Activated CD8-positive, alpha-beta T cell treated with anti-CD3 and anti-CD28 coated beads for 36 hours (primary cell): Measurements from ENCODE around the gene MEIKIN. TPM values are rescaled to one million over a fixed set of nuclear protein-coding genes. Genes with fewer than 3 reads are reported as not detected.

Experiments used
- ATAC-seq: fragments of 200-7000 bp; cut with Tn5 transposase; one replicate; pipeline ENCODE4 v1.10.0; 2021; ENCODE audit warnings: mild to moderate bottlenecking, moderate library complexity
- CTCF ChIA-PET: fragments of 350-600 bp; sonication (Branson Sonifier 250); formaldehyde crosslinking; loops from one replicate; lab custom pipeline; 2021; ENCODE audit warnings: antibody characterized with exemption; lab: Charles Lee
- POLR2A ChIA-PET: fragments of 350-600 bp; sonication (Branson Sonifier 250); formaldehyde crosslinking; loops from one replicate; lab custom pipeline; 2021; ENCODE audit warnings: antibody characterized with exemption; lab: Charles Lee
- DNase-seq: peaks from one replicate; pipeline ENCODE4 v3.0.0-alpha.2; 2020
- H3K27ac Mint-ChIP-seq: one replicate; pipeline ENCODE4 v1.8.0; 2021; ENCODE audit warnings: mild to moderate bottlenecking, mixed read lengths
- H3K27me3 Mint-ChIP-seq: one replicate; pipeline ENCODE4 v1.8.0; 2021; ENCODE audit warnings: mixed read lengths
- H3K36me3 Mint-ChIP-seq: one replicate; pipeline ENCODE4 v1.8.0; 2021; ENCODE audit warnings: low read depth, mixed read lengths
- H3K4me1 Mint-ChIP-seq: one replicate; pipeline ENCODE4 v1.8.0; 2021; ENCODE audit warnings: low read depth, mixed read lengths
- H3K4me3 Mint-ChIP-seq: one replicate; pipeline ENCODE4 v1.8.0; 2021; ENCODE audit warnings: mild to moderate bottlenecking, moderate library complexity, mixed read lengths
- H3K9me3 Mint-ChIP-seq: one replicate; pipeline ENCODE4 v1.8.0; 2021; ENCODE audit warnings: mixed read lengths
- intact Hi-C: fragments of 100-400 bp; cut with micrococcal nuclease; formaldehyde crosslinking; loops from one replicate; pipeline ENCODE4 v1.10.0; 2022
- total RNA-seq, 2 experiments: library from RNA; stranded (reverse); gene quantifications; one replicate each; pipeline ENCODE4 v1.2.3, GENCODE V29; 2021
- TF ChIP-seq, protein P1 (sequence below): fragments of 200-600 bp; IDR thresholded peaks from one replicate; pipeline ENCODE4 v1.8.0; 2022; ENCODE audit warnings: antibody characterized with exemption, mild to moderate bottlenecking

The MEIKIN gene
- total RNA-seq, 2 experiments from 2014 or later = not detected

DNA sequence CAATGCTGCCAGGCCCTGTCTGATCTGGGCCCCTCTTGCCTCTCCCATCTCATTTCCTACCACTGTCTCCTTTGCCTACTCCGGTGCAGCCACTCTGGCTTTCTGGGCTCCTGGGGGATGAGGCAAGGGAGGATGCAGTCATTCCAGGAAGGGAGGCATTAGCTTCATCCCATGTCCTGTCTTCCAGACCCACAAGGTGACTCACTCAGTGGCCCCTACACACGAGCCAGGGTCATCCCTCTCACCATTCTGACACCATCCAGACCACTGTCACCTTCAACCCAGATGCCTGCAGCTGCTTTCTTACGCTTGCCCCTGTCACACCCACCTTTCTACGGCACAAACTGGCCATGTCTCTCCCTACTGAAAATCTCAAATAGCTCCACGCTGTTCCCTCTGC, 46.9 kb upstream of the MEIKIN start:
- H3K4me1 Mint-ChIP-seq = peaks cover 3% of the 10 kb centered on the region
- H3K4me3 Mint-ChIP-seq = no peak overlapping the region
- no peaks in the 10 kb centered on the region for H3K9me3 Mint-ChIP-seq
- H3K27ac Mint-ChIP-seq = no peak overlapping the region
- no peaks in the 10 kb centered on the region for H3K36me3 Mint-ChIP-seq
- POLR2A ChIA-PET = interaction anchor here (0.6 kb wide), 1 partner anchor 1894 kb away, joined by 3 read pairs; no protein-coding TSS in a partner anchor
- ATAC-seq = no peak
- H3K27me3 Mint-ChIP-seq = no peaks in the 10 kb centered on the region
- DNase-seq = no peak
- CTCF ChIA-PET = interaction anchor here (1.8 to 3.2 kb wide), 2 partner anchors 15 to 403 kb away, joined by 5 to 14 read pairs; no protein-coding TSS in a partner anchor
- TF ChIP-seq, protein P1, sequence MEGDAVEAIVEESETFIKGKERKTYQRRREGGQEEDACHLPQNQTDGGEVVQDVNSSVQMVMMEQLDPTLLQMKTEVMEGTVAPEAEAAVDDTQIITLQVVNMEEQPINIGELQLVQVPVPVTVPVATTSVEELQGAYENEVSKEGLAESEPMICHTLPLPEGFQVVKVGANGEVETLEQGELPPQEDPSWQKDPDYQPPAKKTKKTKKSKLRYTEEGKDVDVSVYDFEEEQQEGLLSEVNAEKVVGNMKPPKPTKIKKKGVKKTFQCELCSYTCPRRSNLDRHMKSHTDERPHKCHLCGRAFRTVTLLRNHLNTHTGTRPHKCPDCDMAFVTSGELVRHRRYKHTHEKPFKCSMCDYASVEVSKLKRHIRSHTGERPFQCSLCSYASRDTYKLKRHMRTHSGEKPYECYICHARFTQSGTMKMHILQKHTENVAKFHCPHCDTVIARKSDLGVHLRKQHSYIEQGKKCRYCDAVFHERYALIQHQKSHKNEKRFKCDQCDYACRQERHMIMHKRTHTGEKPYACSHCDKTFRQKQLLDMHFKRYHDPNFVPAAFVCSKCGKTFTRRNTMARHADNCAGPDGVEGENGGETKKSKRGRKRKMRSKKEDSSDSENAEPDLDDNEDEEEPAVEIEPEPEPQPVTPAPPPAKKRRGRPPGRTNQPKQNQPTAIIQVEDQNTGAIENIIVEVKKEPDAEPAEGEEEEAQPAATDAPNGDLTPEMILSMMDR = no peak
- intact Hi-C loops = no loop called here

DNA sequence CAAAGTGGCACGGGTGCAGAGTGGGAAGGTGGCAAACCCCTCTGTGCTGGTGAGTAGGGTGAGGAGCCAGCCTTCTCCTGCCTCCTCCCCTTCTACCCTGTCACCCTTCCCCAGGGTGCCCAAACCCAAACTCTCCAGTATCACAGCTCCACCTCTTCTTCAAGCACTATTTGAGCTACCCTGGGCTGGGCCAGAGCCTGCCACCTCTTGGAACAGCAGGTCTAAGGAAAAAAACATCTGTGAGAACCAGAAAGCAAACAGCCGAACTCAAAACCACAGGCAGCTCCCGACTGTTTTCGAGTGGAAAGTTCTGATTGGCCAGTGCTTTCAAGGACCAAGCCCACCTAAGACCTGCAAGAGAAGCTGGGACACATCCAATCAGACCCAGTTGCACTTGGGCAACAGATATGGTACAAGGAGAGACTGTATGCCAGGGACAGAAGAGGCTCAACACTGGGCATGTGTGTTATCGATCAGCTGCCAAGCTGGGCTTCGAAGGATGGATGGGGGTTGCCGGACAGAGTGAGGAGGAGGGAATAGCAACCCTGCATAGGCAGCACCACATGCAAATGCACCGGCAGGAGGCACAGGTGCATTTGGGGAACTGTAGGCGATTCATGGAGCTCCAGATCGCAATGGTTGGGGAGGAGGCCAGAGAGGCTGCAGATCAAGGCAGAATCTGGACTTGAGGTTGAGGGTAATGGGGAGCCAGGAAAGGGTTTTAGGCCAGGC, 46.3 kb upstream of the MEIKIN start:
- POLR2A ChIA-PET = no interaction called here
- TF ChIP-seq, protein P1 = no peak
- DNase-seq = no peak
- Mint-ChIP-seq H3K4me1 (peaks cover 2% of the 10 kb centered on the region), H3K9me3 (no peaks in the 10 kb centered on the region), H3K36me3 (no peaks in the 10 kb centered on the region), H3K27me3 (no peaks in the 10 kb centered on the region), H3K27ac (no peak overlapping the region), H3K4me3 (no peak overlapping the region)
- no peak for ATAC-seq
- intact Hi-C loops = no loop called here
- CTCF ChIA-PET = interaction anchor here (1.8 to 3.2 kb wide), 2 partner anchors 16 to 402 kb away, joined by 5 to 14 read pairs; no protein-coding TSS in a partner anchor

DNA sequence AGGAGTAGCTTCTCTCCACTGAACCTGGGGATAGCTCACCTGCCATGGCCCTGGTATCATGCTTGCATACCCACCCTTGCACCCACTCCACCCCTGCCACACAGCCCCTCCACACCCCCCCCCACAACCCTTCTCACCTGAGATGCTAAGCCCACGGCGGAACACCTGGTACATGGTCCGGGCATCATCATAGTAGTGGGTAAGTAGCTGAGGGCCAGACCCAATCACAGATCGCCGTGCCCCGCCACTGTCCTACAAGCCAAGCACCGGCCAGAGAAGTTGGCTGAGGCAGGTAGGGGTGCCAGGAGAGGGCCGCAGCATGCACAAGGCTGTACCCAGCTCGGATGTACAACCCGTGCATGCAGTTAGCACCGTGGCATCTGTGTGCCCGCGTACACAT, 45.3 kb upstream of the MEIKIN start:
- Mint-ChIP-seq H3K27ac (no peak overlapping the region), H3K27me3 (no peaks in the 10 kb centered on the region), H3K4me1 (no peaks in the 10 kb centered on the region), H3K36me3 (no peaks in the 10 kb centered on the region), H3K4me3 (no peak overlapping the region), H3K9me3 (no peaks in the 10 kb centered on the region)
- intact Hi-C loops = no loop called here
- CTCF ChIA-PET = interaction anchor here (0.6 kb wide), 1 partner anchor 39 kb away, joined by 3 read pairs; no protein-coding TSS in a partner anchor
- TF ChIP-seq, protein P1 = no peak
- ATAC-seq = no peak
- no peak for DNase-seq
- POLR2A ChIA-PET = interaction anchor here (0.7 kb wide), 1 partner anchor 840 kb away, joined by 3 read pairs; no protein-coding TSS in a partner anchor

DNA sequence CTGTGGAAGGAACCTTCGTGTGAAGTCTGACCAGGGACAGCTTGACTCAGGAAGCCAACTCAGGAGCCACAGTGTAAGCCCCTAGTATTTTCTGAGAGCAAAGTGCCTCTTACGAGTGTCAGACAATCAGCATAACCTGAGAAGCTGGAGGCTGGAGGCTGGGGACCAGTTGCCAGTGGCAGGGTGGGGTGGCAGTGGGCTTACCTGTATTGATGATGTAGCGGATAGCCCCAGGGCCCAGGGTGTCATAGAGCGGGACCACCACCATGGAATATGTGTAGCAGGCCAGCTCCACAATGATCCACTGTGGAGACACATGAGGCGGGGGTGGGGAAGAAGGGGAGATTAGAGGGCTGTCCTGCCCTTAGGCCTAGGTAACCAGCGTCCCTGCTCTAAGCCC, 43.1 kb upstream of the MEIKIN start:
- ATAC-seq (no peak), DNase-seq (no peak)
- intact Hi-C loops = no loop called here
- Mint-ChIP-seq H3K36me3 (no peaks in the 10 kb centered on the region), H3K4me1 (no peaks in the 10 kb centered on the region), H3K27me3 (no peaks in the 10 kb centered on the region), H3K27ac (no peak overlapping the region), H3K4me3 (no peak overlapping the region), H3K9me3 (no peaks in the 10 kb centered on the region)
- ChIA-PET CTCF (interaction anchor here (2.3 kb wide), 1 partner anchor 19 kb away, joined by 5 read pairs; no protein-coding TSS in a partner anchor), POLR2A (interaction anchor here (2.0 kb wide), 1 partner anchor 11 kb away, joined by 4 read pairs; no protein-coding TSS in a partner anchor)
- TF ChIP-seq, protein P1 = no peak

DNA sequence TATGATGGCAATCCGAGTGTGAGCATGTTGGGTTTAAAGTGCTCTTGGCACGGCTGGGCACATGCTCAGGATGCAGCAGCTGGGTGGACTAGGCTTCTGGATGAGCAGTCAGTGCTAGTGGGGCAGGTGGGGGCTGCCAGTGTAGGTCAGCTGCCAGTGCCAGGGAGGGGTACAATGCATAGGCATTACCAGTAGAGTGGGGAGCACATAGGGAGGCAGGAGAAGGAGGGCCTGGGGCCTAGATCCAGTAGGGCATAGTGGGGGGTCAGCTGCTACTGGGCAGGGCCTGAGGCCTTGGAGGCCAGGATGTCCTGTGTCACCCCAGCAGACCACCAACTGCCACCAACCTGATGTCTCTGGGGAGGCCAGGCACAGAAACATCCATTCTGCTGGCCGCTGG, 41.8 kb upstream of the MEIKIN start:
- CTCF ChIA-PET = interaction anchor here (2.3 kb wide), 1 partner anchor 20 kb away, joined by 5 read pairs; no protein-coding TSS in a partner anchor
- H3K27ac Mint-ChIP-seq = no peak overlapping the region

More for the DNA sequence above, 41.8 kb upstream of the MEIKIN start:
- intact Hi-C loops = no loop called here
- Mint-ChIP-seq H3K36me3 (no peaks in the 10 kb centered on the region), H3K4me1 (peaks cover 8% of the 10 kb centered on the region), H3K9me3 (no peaks in the 10 kb centered on the region), H3K4me3 (no peak overlapping the region), H3K27me3 (no peaks in the 10 kb centered on the region)
- POLR2A ChIA-PET = interaction anchor here (2.0 kb wide), 1 partner anchor 13 kb away, joined by 4 read pairs; no protein-coding TSS in a partner anchor
- TF ChIP-seq, protein P1 = no peak
- DNase-seq (no peak), ATAC-seq (no peak)
